ENCODE results near the gene GGN.
"Not testable (repeated sequence)": the region's sequence is repeated elsewhere in the genome, so short reads cannot be mapped to it uniquely, and the experiment has no call there.

The GGN gene

DNA sequence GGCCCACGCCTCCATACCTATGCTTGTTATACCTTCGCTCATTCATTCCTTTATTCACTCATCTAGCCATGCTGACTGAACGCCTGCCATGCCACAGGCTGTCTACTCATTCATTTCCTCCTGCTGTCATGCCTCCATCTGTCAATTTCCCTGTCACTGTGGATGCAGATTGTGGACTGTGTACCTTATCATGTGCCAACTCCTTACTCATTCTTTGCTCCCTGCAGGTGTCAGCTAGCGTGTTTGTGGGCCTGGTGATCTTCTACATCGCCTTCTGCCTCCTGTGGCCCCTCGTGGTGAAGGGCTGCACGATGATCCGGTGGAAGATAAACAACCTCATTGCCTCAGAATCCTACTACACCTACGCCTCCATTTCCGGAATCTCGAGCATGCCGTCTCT, 17.5 kb downstream of the GGN start:
- no peak for TF ChIP-seq POLR2A (IDR thresholded peaks at IDR 0.05; ENCODE audit: low read depth, low read length)
- no peak for TF ChIP-seq TAF1 (IDR thresholded peaks at IDR 0.05; ENCODE audit: borderline replicate concordance, low read depth, low read length)
- TF ChIP-seq POLR2AphosphoS5 (IDR thresholded peaks at IDR 0.05; ENCODE audit: low read depth, low read length): no peak
- no peak for FAIRE-seq
- no peak for DNase-seq (ENCODE audit: insufficient read length)

DNA sequence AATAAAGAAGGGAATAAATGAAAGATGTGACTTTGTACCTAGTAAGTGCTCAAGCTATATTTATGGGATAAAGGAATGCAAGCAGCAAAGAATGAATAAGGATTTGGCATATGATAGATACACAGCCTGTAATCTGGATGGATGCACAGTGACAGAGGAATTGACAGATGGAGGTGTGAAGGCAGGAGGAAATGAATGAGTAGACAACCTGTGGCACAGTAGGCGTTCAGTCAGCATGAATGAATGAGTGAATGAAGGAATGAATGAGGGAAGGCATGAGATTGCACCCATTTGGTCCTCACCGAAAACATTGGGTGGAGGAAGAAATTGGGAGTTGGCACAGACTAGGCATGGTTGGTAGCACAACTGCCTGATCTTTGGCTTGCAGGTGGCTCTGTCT, 18.2 kb downstream of the GGN start:
- no peak for FAIRE-seq
- TF ChIP-seq POLR2AphosphoS5 (IDR thresholded peaks at IDR 0.05; ENCODE audit: low read depth, low read length): no peak
- no peak for TF ChIP-seq POLR2A (IDR thresholded peaks at IDR 0.05; ENCODE audit: low read depth, low read length)
- no peak for TF ChIP-seq TAF1 (IDR thresholded peaks at IDR 0.05; ENCODE audit: borderline replicate concordance, low read depth, low read length)

DNA sequence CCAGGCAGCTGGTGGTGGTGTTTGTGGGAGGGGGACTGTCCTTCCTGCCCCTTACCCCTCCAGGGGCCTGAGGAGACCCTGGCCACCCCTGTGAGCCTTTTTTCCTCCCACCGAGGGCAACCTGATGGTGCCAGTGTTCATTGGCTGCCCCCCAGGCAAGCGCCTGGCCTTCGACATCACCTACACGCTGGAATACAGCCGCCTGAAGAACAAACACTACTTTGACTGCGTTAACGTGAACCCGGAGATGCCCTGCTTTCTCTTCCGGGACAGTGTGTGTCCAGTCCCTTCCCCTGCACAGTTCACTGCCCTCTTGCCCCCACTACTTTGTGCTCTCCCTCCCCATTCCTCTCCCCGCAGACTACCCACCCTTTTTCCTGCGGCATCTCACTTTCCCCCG, 20.8 kb downstream of the GGN start:
- DNase-seq (ENCODE audit: insufficient read length) (no peak), FAIRE-seq (no peak)
- no peak for TF ChIP-seq POLR2AphosphoS5 (IDR thresholded peaks at IDR 0.05; ENCODE audit: low read depth, low read length)
- no peak for TF ChIP-seq TAF1 (IDR thresholded peaks at IDR 0.05; ENCODE audit: borderline replicate concordance, low read depth, low read length)
- no peak for TF ChIP-seq POLR2A (IDR thresholded peaks at IDR 0.05; ENCODE audit: low read depth, low read length)

More for the DNA sequence above, 18.2 kb downstream of the GGN start:
- DNase-seq (ENCODE audit: insufficient read length): no peak

DNA sequence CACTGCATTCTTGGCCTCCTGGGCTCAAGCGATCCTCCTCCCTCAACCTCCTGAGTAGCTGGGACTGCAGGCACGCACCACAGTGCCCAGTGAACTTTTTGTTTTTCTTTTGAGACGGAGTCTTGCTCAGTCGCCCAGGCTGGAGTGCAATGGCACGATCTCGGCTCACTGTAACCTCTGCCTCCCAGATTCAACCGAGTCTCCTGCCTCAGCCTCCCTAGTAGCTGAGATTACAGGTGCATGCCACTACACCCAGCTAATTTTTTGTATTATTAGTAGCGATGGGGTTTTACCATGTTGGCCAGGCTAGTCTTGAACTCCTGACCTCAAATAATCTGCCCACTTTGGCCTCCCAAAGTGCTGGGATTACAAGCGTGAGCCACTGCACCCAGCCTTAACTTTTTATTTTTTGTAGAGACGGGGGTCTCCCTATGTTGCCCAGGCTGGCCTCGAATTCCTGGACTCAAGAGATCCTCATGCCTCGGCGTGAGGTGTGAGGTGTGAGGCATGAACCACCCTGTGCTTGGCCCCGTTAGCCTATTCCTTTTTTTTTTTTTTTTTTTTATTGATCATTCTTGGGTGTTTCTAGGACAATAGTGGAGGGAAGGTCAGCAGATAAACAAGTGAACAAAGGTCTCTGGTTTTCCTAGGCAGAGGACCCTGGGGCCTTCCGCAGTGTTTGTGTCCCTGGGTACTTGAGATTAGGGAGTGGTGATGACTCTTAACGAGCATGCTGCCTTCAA, 24.7 kb downstream of the GGN start:
- not testable (repeated sequence) for FAIRE-seq; DNase-seq (ENCODE audit: insufficient read length)

DNA sequence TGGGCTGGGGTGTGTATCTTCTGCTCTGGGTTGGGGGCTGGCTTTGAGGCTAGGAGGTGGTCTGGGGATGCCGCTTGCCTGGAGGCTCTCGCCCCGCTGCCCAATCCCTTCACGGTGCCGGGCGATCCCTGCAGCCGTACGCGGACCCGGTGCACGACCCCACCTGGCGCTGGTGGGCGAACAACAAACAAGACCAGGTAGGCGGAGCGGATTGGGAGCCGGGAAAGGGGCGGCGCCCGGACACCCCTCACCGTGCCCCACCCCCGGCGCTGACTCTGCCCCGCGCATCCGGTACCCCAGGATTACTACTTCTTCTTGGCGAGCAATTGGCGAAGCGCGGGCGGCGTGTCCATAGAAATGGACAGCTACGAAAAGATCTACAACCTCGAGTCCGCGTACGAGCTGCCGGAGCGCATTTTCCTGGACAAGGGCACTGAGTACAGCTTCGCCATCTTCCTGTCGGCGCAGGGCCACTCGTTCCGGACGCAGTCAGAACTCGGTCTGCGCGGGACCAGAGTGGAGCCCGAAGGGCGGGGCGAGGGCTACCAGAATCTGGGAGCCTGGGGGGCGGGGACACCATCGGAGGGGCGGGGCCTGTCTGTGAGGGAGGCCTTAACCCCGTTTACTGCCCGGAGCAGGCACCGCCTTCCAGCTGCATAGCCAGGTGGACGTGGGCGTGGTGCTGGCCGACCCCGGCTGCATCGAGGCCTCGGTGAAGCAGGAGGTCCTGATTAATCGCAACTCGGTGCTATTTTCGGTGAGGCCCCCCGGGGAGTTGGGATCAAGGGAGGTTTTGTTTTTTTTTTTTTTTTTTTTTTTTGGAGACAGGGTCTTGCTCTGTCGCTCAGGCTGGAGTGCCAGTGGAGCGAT, 25.5 kb downstream of the GGN start:
- no peak for TF ChIP-seq POLR2AphosphoS5 (IDR thresholded peaks at IDR 0.05; ENCODE audit: low read depth, low read length)
- no peak for TF ChIP-seq TAF1 (IDR thresholded peaks at IDR 0.05; ENCODE audit: borderline replicate concordance, low read depth, low read length)
- TF ChIP-seq POLR2A (IDR thresholded peaks at IDR 0.05; ENCODE audit: low read depth, low read length): no peak
- FAIRE-seq: peak; percentile 5
- DNase-seq (ENCODE audit: insufficient read length): peak; percentile 63

DNA sequence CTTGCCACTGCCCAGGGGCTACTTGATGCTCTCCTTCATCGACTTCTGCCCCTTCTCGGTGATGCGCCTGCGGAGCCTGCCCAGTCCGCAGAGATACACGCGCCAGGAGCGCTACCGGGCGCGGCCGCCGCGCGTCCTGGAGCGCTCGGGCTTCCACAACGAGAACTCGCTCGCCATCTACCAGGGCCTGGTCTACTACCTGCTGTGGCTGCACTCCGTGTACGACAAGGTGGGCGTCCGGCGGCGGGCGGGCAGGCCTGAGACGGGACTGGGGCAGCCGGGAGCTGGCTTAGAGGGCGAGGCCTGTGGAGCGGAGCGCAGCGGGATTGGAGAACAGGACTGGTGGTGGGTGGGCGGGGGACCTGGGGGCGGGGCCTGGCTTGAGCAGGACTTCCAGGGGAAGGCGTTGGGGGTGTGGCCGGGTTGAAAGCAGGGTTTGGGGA, 26.2 kb downstream of the GGN start:
- FAIRE-seq: peak; percentile 33
- DNase-seq (ENCODE audit: insufficient read length): peak; percentile 71
- no peak for TF ChIP-seq POLR2A (IDR thresholded peaks at IDR 0.05; ENCODE audit: low read depth, low read length)
- no peak for TF ChIP-seq TAF1 (IDR thresholded peaks at IDR 0.05; ENCODE audit: borderline replicate concordance, low read depth, low read length)
- no peak for TF ChIP-seq POLR2AphosphoS5 (IDR thresholded peaks at IDR 0.05; ENCODE audit: low read depth, low read length)

DNA sequence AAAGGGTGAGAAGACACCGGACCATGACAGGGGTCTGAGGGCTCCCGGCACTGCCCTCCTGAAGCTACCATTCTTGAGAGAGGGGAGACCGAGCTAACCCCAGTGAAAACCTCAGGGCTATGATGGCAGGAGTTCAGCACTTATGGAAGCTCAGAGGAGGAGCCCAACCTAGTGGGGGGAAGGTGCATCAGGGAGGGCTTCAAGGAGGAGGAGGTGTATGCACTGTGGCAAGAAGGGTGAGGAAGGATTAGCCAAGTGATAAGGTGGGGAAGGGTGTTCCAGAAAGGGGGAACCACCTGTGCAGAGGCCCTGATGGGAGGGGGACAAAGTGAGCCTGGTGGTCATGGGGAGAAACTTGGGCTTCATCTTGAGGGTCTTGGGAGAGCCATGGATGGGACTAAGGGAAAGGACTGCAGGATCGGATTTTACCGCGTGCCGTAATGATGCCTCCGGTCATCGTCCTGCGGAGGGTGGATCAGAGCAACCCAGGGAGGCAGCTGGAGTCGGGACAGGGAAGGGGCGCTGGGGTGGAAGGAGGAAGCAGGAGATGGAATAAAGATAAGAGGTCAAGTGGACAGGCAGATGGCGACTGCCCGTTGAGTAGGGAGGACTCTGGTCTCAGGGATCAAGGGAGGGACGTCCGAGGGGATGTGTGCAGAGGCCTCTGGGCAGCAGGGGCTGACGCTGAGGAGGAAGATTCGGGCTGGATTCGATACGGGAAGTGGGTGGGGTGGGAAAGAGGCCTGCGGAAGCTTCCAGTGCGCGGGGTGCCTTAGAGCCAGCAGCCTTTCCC, 26.8 kb downstream of the GGN start:
- FAIRE-seq (no peak), DNase-seq (ENCODE audit: insufficient read length) (no peak)
- TF ChIP-seq POLR2AphosphoS5 (IDR thresholded peaks at IDR 0.05; ENCODE audit: low read depth, low read length): no peak
- TF ChIP-seq POLR2A (IDR thresholded peaks at IDR 0.05; ENCODE audit: low read depth, low read length): no peak
- TF ChIP-seq TAF1 (IDR thresholded peaks at IDR 0.05; ENCODE audit: borderline replicate concordance, low read depth, low read length): no peak

DNA sequence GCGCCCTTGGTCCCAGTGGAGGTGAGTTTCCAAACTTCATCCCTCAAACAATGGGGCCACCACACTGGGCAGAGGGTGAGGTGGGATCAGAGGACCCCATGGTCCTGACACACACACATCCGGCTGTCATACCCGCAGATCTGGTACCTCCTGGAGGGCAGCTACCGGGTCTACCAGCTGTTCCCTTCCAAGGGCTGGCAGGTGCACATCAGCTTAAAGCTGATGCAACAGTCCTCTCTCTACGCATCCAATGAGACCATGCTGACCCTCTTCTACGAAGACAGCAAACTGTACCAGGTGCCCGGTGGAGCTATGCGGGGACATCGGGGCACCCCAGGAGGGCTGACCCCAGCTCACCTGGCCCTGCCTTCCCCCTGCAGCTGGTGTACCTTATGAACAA, 27.5 kb downstream of the GGN start:
- DNase-seq (ENCODE audit: insufficient read length): no peak
- FAIRE-seq: no peak

DNA sequence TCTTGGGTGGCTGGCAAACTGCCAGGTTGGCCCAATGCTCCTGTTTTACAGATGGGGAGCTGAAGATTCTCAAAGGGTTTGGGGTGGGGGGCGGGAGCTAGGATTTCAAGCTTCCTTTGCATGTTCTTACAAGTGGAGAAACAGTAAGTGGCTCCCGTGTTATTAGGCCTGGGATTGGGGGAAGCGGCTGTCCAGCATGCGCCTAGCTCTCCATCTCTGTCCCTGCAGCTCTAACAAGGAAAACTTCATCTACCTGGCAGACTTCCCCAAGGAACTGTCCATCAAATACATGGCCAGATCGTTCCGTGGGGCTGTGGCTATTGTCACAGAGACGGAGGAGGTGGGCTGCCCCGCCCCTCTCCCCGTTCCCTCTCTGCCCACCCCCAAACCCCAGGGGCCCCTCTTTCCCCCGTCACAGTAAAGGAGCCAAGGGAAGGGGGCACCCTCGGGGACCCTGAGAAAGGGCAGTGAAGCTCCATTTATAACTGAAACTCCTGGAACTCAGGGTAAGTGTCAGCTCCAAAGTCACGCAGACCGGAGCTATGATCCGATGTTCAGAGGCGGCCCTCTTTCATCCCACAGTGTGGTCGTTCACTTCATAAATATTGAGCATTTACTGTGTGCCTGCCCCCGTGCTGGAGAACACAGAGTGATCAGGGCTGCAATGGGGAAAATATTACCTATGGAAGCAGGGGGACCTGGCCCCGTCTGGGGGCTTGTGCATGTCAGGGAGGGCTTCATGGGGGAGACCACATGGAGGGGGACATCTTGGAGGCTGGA, 28.4 kb downstream of the GGN start:
- FAIRE-seq (no peak), DNase-seq (ENCODE audit: insufficient read length) (no peak)
- TF ChIP-seq POLR2AphosphoS5 (IDR thresholded peaks at IDR 0.05; ENCODE audit: low read depth, low read length) (no peak), TAF1 (IDR thresholded peaks at IDR 0.05; ENCODE audit: borderline replicate concordance, low read depth, low read length) (no peak), POLR2A (IDR thresholded peaks at IDR 0.05; ENCODE audit: low read depth, low read length) (no peak)

More for the DNA sequence above, 27.5 kb downstream of the GGN start:
- no peak for TF ChIP-seq TAF1 (IDR thresholded peaks at IDR 0.05; ENCODE audit: borderline replicate concordance, low read depth, low read length)
- no peak for TF ChIP-seq POLR2AphosphoS5 (IDR thresholded peaks at IDR 0.05; ENCODE audit: low read depth, low read length)
- TF ChIP-seq POLR2A (IDR thresholded peaks at IDR 0.05; ENCODE audit: low read depth, low read length): no peak

DNA sequence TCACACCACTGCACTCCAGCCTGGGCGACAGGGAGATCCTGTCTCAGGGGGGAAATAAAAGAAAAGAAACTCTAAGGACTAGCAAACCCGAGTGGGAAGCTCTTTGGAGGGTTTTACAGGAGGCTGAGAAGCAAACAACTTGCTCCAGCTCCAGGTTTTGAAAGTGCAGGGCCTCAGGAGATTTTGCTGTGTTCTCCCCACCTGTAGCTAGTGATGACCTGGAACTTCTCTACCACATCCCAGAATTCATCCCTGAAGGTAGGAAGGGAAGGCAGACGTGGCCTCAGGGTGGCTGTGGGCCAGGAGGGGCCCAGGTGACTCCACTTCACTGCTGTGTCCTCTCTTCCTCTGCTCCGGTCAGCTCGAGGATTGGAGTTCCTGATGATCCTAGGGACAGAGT, 29.8 kb downstream of the GGN start:
- no peak for TF ChIP-seq TAF1 (IDR thresholded peaks at IDR 0.05; ENCODE audit: borderline replicate concordance, low read depth, low read length)
- no peak for TF ChIP-seq POLR2AphosphoS5 (IDR thresholded peaks at IDR 0.05; ENCODE audit: low read depth, low read length)
- no peak for TF ChIP-seq POLR2A (IDR thresholded peaks at IDR 0.05; ENCODE audit: low read depth, low read length)

More for the DNA sequence above, 29.8 kb downstream of the GGN start:
- DNase-seq (ENCODE audit: insufficient read length) (no peak), FAIRE-seq (no peak)

Data from GM12892 (cell line).